ENCODE data around the gene AKT2.

The AKT2 gene

GRCh38 chr19:40231057-40231456 is 54.1 kb downstream of the AKT2 start:
- TF ChIP-seq CTCF (conservative IDR thresholded peaks at IDR 0.05) (no peak), ZFX (IDR thresholded peaks at IDR 0.05) (no peak)

GRCh38 chr19:40229926-40230417 is 55.2 kb downstream of the AKT2 start:
- no peak overlapping the region for H3K27ac ChIP-seq
- no peak for TF ChIP-seq ZFX (IDR thresholded peaks at IDR 0.05)
- no peak for TF ChIP-seq CTCF (conservative IDR thresholded peaks at IDR 0.05)

More at GRCh38 chr19:40231057-40231456, 54.1 kb downstream of the AKT2 start:
- H3K27ac ChIP-seq = no peak overlapping the region

- TF ChIP-seq ZFX (IDR thresholded peaks at IDR 0.05) = no peak
- no peak for TF ChIP-seq CTCF (conservative IDR thresholded peaks at IDR 0.05)
- H3K27ac ChIP-seq = no peak overlapping the region
These were observed 55.7 kb downstream of the AKT2 start for GRCh38 chr19:40229484-40229883.

GRCh38 chr19:40228863-40229262 is 56.3 kb downstream of the AKT2 start:
- H3K27ac ChIP-seq = no peak overlapping the region
- no peak for TF ChIP-seq CTCF (conservative IDR thresholded peaks at IDR 0.05)
- no peak for TF ChIP-seq ZFX (IDR thresholded peaks at IDR 0.05)

- TF ChIP-seq ZFX (IDR thresholded peaks at IDR 0.05) = no peak
- TF ChIP-seq CTCF (conservative IDR thresholded peaks at IDR 0.05) = no peak
These were observed 56.8 kb downstream of the AKT2 start for GRCh38 chr19:40228346-40228745.

GRCh38 chr19:40225440-40226305 is 59.5 kb downstream of the AKT2 start:
- peak overlapping the region; percentile 0; the same call in 1 of the 2 replicates for H3K27ac ChIP-seq
- TF ChIP-seq ZFX (IDR thresholded peaks at IDR 0.05) (no peak), CTCF (conservative IDR thresholded peaks at IDR 0.05) (no peak; the same call in 1 of the 2 replicates)

More at GRCh38 chr19:40228346-40228745, 56.8 kb downstream of the AKT2 start:
- no peak overlapping the region for H3K27ac ChIP-seq

Data from C4-2B (cell line).